Hepatocyte (in vitro differentiated cells): ENCODE measurements around the gene ARHGAP31. TPM values are rescaled to one million over a fixed set of nuclear protein-coding genes. Genes with fewer than 3 reads are reported as not detected.

ENCODE experiments used
- DNase-seq: peaks from one replicate; pipeline ENCODE4 v3.0.0-alpha.2; 2016; ENCODE audit warnings: low spot score
- H2AFZ ChIP-seq: fragments of 200-600 bp; sonication (generic); 2 replicates; pipeline ENCODE4 v1.6.0; 2016; ENCODE audit warnings: antibody characterized with exemption, mild to moderate bottlenecking
- H3K27ac ChIP-seq: fragments of 200-600 bp; sonication (generic); 2 replicates; pipeline ENCODE4 v1.5.1; 2016; ENCODE audit warnings: mild to moderate bottlenecking
- H3K27me3 ChIP-seq: fragments of 200-600 bp; sonication (generic); 2 replicates; pipeline ENCODE4 v1.6.1; 2016
- H3K36me3 ChIP-seq: fragments of 200-600 bp; sonication (generic); replicated peaks from 2 replicates; pipeline ENCODE4 v1.5.1; 2016; ENCODE audit warnings: low read depth; ENCODE audit not compliant: insufficient read depth
- H3K4me1 ChIP-seq: fragments of 200-600 bp; sonication (generic); 2 replicates; pipeline ENCODE4 v1.5.1; 2016; ENCODE audit warnings: mild to moderate bottlenecking, moderate library complexity; ENCODE audit not compliant: insufficient read depth
- H3K4me2 ChIP-seq: fragments of 200-600 bp; sonication (generic); 2 replicates; pipeline ENCODE4 v1.6.0; 2016
- H3K4me3 ChIP-seq: fragments of 200-600 bp; sonication (generic); 2 replicates; pipeline ENCODE4 v1.5.1; 2016; ENCODE audit warnings: mild to moderate bottlenecking
- H3K79me2 ChIP-seq: fragments of 200-600 bp; sonication (generic); 2 replicates; pipeline ENCODE4 v1.6.0; 2017; ENCODE audit warnings: mild to moderate bottlenecking
- H3K9me2 ChIP-seq: fragments of 200-600 bp; sonication (generic); replicated peaks from 2 replicates; pipeline ENCODE4 v1.6.0; 2017; ENCODE audit warnings: mild to moderate bottlenecking; ENCODE audit not compliant: insufficient read depth
- H3K9me3 ChIP-seq: fragments of 200-600 bp; sonication (generic); 2 replicates; pipeline ENCODE4 v1.5.1; 2016; ENCODE audit warnings: low read depth, mild to moderate bottlenecking
- H4K20me1 ChIP-seq: fragments of 200-600 bp; sonication (generic); 2 replicates; pipeline ENCODE4 v1.6.0; 2016; ENCODE audit warnings: mild to moderate bottlenecking; ENCODE audit not compliant: insufficient read depth, poor library complexity, severe bottlenecking
- CTCF ChIP-seq: fragments of 200-600 bp; sonication (generic); IDR thresholded peaks from 2 replicates; pipeline ENCODE4 v1.5.1; 2016; ENCODE audit warnings: antibody characterized with exemption, mild to moderate bottlenecking; ENCODE audit not compliant: poor library complexity
- EZH2 ChIP-seq: fragments of 200-600 bp; sonication (generic); IDR thresholded peaks from 2 replicates; pipeline ENCODE4 v1.6.1; 2016; ENCODE audit warnings: antibody characterized with exemption, mild to moderate bottlenecking, borderline replicate concordance
- EZH2phosphoT487 ChIP-seq: fragments of 200-600 bp; sonication (generic); IDR thresholded peaks from one replicate; pipeline ENCODE4 v1.6.1; 2018; ENCODE audit warnings: antibody characterized with exemption, mild to moderate bottlenecking, low read depth, moderate library complexity; ENCODE audit not compliant: unreplicated experiment, severe bottlenecking
- WGBS: methylation state at CpG from one replicate; pipeline ENCODE4 v1.1.6; 2016; ENCODE audit warnings: low lambda C conversion rate; ENCODE audit errors: missing lambda C conversion rate; 5-methylcytosine and 5-hydroxymethylcytosine counted together
- polyA plus RNA-seq: library from polyadenylated mRNA; unstranded; fragments of >200 nt; fragmentation: Nextera tagmentation; extraction: Ambion mirVana; gene quantifications from 2 replicates; pipeline ENCODE4 v1.2.1, GENCODE V29; 2016
- total RNA-seq: library from RNA; depleted of rRNA; stranded (reverse); fragments of >200 nt; gene quantifications from 2 replicates; pipeline ENCODE4 v1.2.3, GENCODE V29; 2014

The ARHGAP31 gene
- total and polyA plus RNA-seq, 2 experiments from 2014 or later, result 2.9 to 7.3 TPM

GRCh38 chr3:119359476-119360326, 65.5 kb downstream of the ARHGAP31 start:
- Histone ChIP-seq H3K4me1 (peaks cover 13% of the 10 kb centered on the region), H4K20me1 (no peaks in the 10 kb centered on the region), H3K36me3 (no peaks in the 10 kb centered on the region), H3K4me3 (no peak overlapping the region), H3K4me2 (peak overlapping the region; percentile 43), H3K9me3 (no peaks in the 10 kb centered on the region), H3K9me2 (no peaks in the 10 kb centered on the region), H3K27me3 (no peaks in the 10 kb centered on the region), H3K27ac (peak overlapping the region; percentile 34), H3K79me2 (no peaks in the 10 kb centered on the region), H2AFZ (no peak overlapping the region)
- TF ChIP-seq EZH2phosphoT487 (no peak), EZH2 (no peak), CTCF (no peak)
- WGBS, result 36% methylated on average over 11 of the region's 11 CpGs
- no peak for DNase-seq

GRCh38 chr3:119360736-119361462, 66.7 kb downstream of the ARHGAP31 start:
- no peak for DNase-seq
- H3K9me2 ChIP-seq, result no peaks in the 10 kb centered on the region
- H3K79me2 ChIP-seq, result no peaks in the 10 kb centered on the region
- H3K36me3 ChIP-seq, result no peaks in the 10 kb centered on the region
- no peak overlapping the region for H3K4me2 ChIP-seq
- no peaks in the 10 kb centered on the region for H4K20me1 ChIP-seq
- no peak overlapping the region for H2AFZ ChIP-seq
- peaks cover 13% of the 10 kb centered on the region for H3K4me1 ChIP-seq
- H3K9me3 ChIP-seq, result no peaks in the 10 kb centered on the region
- H3K27ac ChIP-seq, result no peak overlapping the region
- H3K4me3 ChIP-seq, result no peak overlapping the region
- WGBS, result 80% methylated on average over 3 of the region's 3 CpGs
- TF ChIP-seq EZH2 (no peak), CTCF (no peak), EZH2phosphoT487 (no peak)
- H3K27me3 ChIP-seq, result no peaks in the 10 kb centered on the region

GRCh38 chr3:119362010-119362409, 67.8 kb downstream of the ARHGAP31 start:
- no peak overlapping the region for H3K4me3 ChIP-seq
- no peak for DNase-seq
- WGBS, result 85% methylated on average over 2 of the region's 2 CpGs
- peaks cover 11% of the 10 kb centered on the region for H3K4me1 ChIP-seq
- H3K79me2 ChIP-seq, result no peaks in the 10 kb centered on the region
- no peaks in the 10 kb centered on the region for H3K9me2 ChIP-seq
- no peak overlapping the region for H2AFZ ChIP-seq
- H4K20me1 ChIP-seq, result no peaks in the 10 kb centered on the region
- TF ChIP-seq CTCF (no peak), EZH2 (no peak), EZH2phosphoT487 (no peak)
- no peaks in the 10 kb centered on the region for H3K27me3 ChIP-seq
- H3K36me3 ChIP-seq, result no peaks in the 10 kb centered on the region
- no peak overlapping the region for H3K27ac ChIP-seq
- no peaks in the 10 kb centered on the region for H3K9me3 ChIP-seq
- H3K4me2 ChIP-seq, result no peak overlapping the region
